Measurements from ENCODE around the gene RPS21.
"Not testable (repeated sequence)": the region's sequence is repeated elsewhere in the genome, so short reads cannot be mapped to it uniquely, and the experiment has no call there.

Gene RPS21

GRCh38 chr20:62366370-62367135 is 20.4 kb upstream of the RPS21 start:
- DNase-seq, result peak; percentile 68

DNA sequence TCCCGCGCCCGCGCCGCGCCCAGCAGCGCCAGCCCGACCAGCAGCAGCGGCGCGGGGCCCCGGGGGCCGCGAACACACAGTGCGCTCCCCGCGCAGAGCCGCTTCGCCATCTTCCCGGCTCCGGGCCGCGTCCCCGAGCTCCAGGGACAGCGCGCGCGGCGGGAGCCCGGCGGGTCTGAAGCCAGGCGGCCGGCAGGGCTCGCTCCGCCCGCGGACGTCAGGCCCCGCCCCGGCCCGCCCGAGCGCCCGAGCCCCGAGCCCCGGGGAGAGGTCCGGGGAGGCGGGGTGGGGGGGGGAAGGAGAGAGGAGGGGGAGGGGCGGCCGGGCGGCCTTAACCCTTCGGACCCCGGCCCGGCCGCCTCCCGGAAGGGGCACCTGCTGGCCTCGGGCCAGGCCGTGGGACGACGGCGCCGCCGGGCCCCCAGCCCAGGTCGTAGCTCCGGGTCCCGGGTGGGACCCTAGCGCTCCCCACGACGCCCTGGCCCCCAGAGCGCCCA is 19.7 kb upstream of the RPS21 start, which contains the start of gene LAMA5:
Gene LAMA5 (minus strand): TSS at position 177 of the 497 bp plus-strand sequence. CDS start 67 bp downstream, at position 110.
- DNase-seq, result peak; percentile 53

DNA sequence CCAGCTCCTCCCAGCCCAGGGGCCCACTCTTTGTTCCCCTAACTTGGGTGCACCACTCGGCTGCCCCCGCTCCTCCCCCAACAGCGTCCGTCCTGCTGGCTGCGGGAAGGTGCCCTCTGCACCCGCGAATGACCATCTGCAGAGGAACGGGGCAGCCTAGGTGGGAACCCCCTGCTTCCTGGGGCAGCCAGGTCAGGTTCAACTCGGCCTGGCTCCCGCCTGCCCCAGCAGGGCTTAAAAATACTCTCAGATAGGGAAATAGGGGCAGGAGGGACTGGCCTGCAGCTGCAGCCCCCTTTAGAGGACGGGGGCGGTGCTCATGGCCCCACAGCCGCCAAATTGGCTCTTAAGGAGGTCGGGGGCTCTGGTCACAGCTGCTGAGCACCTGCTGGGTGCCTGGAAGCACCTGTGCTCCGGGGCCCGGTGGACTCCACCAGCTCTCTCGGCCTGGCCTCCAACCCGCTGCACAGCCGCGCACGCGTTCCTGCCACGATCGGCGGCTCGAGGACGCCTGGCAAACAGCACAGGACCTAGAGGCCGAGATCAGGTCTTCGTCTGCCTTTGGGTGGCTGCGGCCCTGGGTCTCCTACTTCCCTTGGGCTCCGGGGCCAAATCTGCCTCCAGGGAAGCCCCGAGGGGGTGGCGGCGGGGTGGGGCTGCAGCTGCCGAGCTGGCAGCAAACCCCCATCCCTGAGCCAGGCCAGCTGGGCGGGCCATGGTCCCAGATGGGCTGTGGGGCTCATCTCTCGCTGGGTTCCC is 19.1 kb upstream of the RPS21 start:
- peak; percentile 65 for DNase-seq

GRCh38 chr20:62368392-62368975 is 18.4 kb upstream of the RPS21 start:
- DNase-seq, result peak; percentile 32

DNA sequence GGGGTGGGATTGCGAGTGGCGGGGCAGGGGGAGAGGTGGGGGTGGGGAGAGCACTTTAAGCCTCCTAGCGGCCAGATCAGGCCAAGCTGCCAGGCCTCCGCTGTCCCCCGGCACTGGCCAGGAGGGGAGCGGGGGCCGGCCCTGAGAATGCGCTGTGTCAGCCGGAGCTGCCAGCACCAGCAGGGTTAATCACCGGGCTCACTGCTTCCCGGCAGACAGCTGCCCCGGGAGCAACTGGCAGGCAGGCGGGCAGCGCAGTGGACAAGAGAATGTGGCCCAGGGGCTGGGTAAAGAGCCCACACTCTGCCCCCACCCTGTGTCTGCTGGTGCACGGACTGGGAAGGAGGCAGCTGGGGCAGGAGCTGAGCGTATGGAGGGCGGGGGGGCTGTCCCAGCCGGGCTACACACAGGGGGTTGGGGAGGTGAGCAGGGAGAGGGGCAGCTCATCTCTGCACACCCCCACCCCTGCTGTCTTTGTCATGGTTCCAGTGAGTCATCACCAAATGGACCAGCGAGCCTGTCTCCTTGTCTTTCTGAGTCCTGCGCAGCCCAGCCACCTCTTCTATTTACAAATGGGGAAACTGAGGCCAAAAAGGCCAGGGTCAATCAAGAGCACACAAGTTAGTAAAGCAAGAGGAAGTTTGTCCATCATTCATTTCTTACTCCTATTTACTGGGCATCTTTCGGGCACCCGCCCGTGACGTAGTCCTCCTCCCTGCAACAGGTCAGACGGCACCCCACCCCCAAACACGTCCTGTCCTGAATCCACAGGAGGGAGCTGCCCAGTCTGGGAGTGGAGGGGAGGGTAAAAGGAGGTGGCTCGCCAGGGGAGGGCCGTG is 17.7 kb upstream of the RPS21 start:
- peak; percentile 26 for DNase-seq

DNA sequence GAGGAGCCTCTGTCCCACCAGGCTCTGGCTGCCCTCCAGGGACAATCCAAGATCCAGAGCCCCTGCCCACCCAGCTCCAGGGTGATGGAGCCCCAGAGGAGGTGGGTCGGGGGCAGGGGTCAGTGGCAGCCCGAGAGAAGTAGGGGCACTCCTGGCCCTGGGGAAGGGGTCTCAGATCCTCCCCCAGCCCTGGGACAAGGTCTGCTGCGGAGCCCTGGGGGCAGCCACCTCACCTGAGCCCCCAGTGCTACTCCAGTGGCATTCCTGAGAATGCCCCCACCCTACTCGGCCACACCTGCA is 17.1 kb upstream of the RPS21 start:
- no peak for DNase-seq

- DNase-seq, result no peak
Observed at GRCh38 chr20:62370115-62370806, 16.6 kb upstream of the RPS21 start.

- no peak for DNase-seq
Observed at GRCh38 chr20:62370807-62371587, 15.9 kb upstream of the RPS21 start.

GRCh38 chr20:62371588-62372041 is 15.3 kb upstream of the RPS21 start:
- no peak for DNase-seq

DNA sequence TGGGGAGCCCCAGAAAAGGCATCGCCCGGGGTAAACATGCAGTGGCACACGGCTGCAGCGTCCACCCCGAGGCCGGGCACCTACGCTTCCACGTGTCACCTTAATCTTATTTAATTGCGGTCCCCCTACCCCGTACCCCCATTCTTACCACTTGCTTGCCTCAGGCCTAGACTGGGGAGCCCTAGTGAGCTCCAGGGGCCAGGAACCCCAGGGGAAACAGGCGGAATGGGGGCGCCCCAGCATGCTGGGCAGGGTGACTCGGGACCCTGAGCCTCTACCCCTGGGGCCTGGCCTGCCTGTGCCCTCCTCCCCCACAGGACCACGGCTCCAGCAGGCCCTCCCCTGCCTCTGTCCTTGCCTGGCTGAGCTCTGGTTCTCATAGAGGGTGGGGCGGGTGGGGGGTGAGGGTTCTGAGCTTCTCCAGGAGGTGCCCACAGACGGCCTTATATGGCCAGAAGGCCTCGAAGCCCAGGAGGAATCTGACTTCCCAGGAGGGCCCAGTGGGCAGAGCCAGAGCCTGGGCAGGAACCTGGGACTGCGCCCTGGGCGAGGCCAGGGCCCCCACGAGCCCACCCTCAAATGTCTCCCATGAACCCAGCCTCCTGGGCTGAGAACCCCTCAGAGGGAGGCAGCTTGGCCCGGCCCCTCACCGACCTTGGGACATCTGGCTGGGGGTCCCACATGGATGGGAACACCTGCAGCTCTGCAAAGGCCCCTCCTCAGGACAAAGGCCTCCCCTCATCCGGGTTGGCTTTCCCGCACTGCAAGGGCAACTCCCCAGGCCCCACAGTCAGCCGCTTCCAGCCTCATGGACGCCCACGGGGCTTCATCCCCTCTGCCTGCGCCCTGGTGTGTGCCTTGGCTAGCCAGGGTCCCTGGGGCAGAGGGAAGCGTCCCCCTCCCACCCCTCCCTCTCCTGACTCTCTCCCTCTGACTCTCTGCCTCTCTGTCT is 14.6 kb upstream of the RPS21 start:
- DNase-seq, result no peak

DNA sequence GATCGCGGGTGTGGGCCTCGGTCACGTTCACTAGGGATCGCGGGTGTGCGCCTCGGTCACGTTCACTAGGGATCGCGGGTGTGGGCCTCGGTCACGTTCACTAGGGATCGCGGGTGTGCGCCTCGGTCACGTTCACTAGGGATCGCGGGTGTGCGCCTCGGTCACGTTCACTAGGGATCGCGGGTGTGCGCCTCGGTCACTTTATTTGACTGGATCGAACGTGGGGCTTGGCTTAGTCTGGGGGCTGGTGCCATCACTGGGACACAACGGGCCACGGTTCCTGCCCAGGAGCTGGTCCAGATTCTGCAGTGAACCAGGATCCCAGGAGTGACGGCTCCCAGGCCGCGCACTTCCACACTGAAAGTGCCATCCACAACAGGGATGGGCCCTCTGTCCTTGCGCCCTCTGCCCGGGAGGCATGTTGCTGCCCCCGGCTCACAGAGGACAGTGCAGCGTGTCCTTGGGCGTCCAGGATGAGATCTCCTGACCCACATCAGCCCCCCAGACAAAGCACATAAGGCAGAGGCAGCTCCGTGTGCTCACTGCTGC is 13.2 kb upstream of the RPS21 start:
- DNase-seq, result not testable (repeated sequence)

GRCh38 chr20:62374331-62375152 is 12.4 kb upstream of the RPS21 start:
- no peak for DNase-seq

DNA sequence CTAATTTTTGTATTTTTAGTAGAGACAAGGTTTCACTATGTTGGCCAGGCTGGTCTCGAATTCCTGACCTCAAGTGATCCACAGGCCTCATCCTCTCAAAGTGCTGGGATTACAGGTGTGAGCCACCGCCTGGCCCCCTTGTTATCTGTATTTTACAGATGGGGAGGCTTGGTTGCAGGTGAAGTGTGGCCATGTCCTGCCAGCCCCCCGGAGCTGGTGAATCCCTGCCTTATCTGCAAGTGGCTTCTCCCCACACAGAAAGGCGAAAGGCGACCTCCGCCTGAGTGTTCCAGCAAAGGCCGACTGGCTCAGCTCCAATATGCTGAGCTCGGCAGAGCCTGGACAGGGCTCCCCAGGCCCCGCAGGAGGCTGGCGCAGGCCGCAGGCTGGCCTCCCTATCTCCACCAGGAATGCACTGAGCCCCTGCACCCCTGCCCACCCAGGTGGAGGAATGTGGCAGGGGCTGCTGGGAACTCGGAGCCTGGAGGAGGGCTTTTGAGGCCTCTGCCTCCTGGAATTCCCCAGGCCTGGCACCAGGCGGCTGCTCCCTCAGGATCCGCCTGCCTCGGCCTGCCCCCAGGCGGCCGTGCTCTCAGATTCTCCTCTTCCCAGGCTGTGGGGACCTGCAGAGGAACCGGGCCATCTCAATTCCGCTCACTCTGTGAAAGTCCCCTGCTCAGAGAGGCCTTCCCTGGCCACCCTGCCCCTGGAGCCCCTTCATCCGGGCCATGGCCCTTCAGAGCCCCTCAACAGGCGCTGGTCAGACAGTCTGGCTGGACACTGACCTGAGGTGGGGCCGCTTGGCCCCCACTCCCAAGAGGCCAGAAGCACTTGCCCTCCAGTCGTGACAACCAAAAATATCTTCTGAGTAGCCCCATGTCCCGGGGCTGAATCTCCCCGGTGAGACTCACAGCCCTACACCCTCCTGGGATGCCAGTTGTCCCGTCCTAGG is 10.5 kb upstream of the RPS21 start:
- no peak for DNase-seq

GRCh38 chr20:62377064-62377461 is 9.8 kb upstream of the RPS21 start:
- no peak for DNase-seq

DNA sequence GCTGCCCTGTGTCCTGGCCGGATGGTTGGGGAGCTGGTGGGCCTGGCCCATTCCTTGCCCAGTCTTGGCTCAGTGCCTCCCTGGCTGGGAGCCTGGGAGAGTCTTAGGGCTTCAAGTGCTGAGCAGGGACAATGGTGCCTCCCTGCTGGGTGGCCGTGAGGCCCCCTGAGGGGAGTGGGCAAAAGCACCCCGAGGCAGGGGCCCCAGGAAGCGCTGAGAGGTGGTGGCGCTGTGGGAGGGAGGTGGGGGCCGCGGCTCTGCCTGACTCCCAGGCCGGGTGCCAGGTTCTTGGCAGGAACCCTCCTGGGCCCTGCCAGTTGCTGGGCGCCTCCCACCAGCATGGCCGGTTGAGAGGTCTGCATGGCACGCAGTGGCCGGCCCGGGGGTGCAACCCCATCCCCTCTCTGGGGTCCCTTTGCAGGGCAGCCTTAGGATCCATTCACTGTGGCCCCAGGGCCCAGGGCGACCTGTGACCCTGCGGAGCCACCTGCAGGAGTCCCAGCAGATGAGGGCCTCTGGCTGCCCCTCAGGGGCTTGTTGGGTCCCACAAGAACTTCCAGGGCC is 9.2 kb upstream of the RPS21 start:
- no peak for DNase-seq

DNA sequence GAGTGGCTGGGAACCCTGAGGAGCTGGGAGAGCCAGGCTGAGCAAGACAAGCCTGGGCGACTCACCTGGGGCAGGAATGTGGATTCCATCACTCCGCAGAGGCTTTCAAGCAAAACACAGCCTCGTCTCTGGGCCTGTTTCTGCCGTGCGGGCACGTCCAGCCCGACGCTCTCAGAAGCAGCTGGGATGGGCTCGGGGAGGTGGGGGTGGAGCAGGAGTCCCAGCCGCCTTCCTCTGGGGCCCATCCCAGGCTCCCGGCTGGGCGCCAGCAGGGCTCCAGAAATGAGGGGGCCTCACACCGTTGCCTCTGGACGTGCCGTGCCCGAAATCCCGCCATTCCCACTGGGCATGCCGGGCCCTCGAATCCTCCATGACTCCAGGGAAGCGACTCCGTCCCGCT is 8.7 kb upstream of the RPS21 start:
- DNase-seq, result no peak

DNA sequence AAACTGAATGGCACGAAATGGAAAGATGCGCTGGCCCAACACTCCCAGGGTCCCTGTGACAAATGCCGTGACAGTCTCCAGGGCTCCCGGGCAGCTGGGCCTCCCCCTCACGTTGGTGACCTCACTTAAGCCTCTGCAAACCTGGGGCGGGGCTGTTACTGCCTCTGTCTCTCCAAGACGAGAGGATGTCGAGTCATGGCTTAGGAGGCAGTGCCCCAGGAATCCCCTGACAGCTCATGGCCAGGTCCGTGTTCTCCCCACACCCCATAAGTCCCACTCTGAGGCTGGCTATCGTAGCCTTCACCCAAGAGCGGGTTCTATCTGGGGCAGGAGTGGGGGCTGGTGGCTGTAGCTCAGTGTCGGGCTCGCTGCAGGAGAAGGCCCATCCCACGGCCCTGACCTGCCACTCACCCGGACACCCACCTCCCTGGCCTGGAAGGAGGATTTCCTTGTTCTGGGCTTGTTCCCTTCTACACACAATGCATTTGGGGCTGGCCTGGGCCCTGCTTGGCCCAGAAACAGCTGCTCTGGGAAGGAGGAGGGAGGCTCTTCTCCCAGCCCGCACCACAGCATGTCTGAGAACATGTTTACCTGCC is 5.6 kb upstream of the RPS21 start:
- DNase-seq, result no peak
